T-cell (primary cell): ENCODE measurements around the gene SLC9A9. TPM values are rescaled to one million over a fixed set of nuclear protein-coding genes. Genes with fewer than 3 reads are reported as not detected.

Experiments used
- ATAC-seq, 4 experiments: fragments of 200-7000 bp in 3 of 4; fragments of 150-1000 bp in 1 of 4; cut with Tn5 transposase; replicated peaks in 1 of 4; 1 replicate in 3 of 4; 2 replicates in 1 of 4; pipeline ENCODE4 v1.10.0; 2021; ENCODE audit warnings: moderate library complexity in 3 of 4, mild to moderate bottlenecking in 2 of 4, moderate number of reproducible peaks in 1 of 4
- CTCF ChIA-PET, 2 donors: fragments of 300-600 bp; sonication (Branson Sonifier 250); formaldehyde crosslinking; loops; one replicate each; lab custom pipeline; 2022; ENCODE audit warnings: antibody characterized with exemption in 2 of 2; lab: Charles Lee
- POLR2A ChIA-PET, 2 donors: fragments of 300-600 bp; sonication (Branson Sonifier 250); formaldehyde crosslinking; loops; one replicate each; lab custom pipeline; 2022; ENCODE audit warnings: antibody characterized with exemption in 2 of 2; lab: Charles Lee
- DNase-seq, 35 experiments: peaks; one replicate each; pipeline versions ENCODE4 v3.0.0 to v3.0.0-alpha.2; 2013 to 2023
- H3K27ac ChIP-seq: one replicate; pipeline ENCODE4 v1.5.1; 2013; ENCODE audit warnings: low read length
- H3K27me3 ChIP-seq, 2 experiments: replicated peaks in 1 of 2; 1 replicate in 1 of 2; 2 replicates in 1 of 2; pipeline versions ENCODE4 v1.6.1 to v1.7.0; 2013; ENCODE audit warnings: low read length in 1 of 2, mixed read lengths in 1 of 2; ENCODE audit not compliant: control insufficient read depth in 2 of 2, insufficient read depth in 2 of 2; ENCODE audit errors: extremely low read depth in 1 of 2
- H3K36me3 ChIP-seq, 2 donors: 1 replicate in 1 of 2; 2 replicates in 1 of 2; pipeline versions ENCODE4 v1.6.1 to v1.7.0; 2013; ENCODE audit warnings: low read length in 1 of 2; ENCODE audit not compliant: control insufficient read depth in 2 of 2, insufficient read depth in 1 of 2; ENCODE audit errors: extremely low read depth in 1 of 2
- H3K4me1 ChIP-seq, 2 experiments: 1 replicate in 1 of 2; 2 replicates in 1 of 2; pipeline versions ENCODE4 v1.6.1 to v1.7.0; 2013; ENCODE audit warnings: low read length in 2 of 2, mixed read lengths in 1 of 2; ENCODE audit not compliant: insufficient read depth in 2 of 2, control insufficient read depth in 1 of 2; ENCODE audit errors: extremely low read depth in 1 of 2
- H3K4me3 ChIP-seq, 2 donors: 1 replicate in 1 of 2; 2 replicates in 1 of 2; pipeline versions ENCODE4 v1.5.1 to v1.7.0; 2013; ENCODE audit warnings: mild to moderate bottlenecking in 2 of 2, low read length in 1 of 2, moderate library complexity in 1 of 2; ENCODE audit not compliant: control insufficient read depth in 1 of 2; ENCODE audit errors: extremely low read depth in 1 of 2
- H3K9me3 ChIP-seq: 2 replicates; pipeline ENCODE4 v1.7.0; 2013
- H3K27ac Mint-ChIP-seq, 2 donors: one replicate each; pipeline ENCODE4 v1.8.0; 2020 to 2021; ENCODE audit warnings: mild to moderate bottlenecking in 2 of 2, mixed read lengths in 2 of 2
- H3K27me3 Mint-ChIP-seq, 2 donors: one replicate each; pipeline ENCODE4 v1.8.0; 2021 to 2022; ENCODE audit warnings: mixed read lengths in 2 of 2
- H3K36me3 Mint-ChIP-seq: one replicate; pipeline ENCODE4 v1.8.0; 2021; ENCODE audit warnings: mixed read lengths
- H3K4me1 Mint-ChIP-seq, 3 donors: one replicate each; pipeline ENCODE4 v1.8.0; 2020 to 2022; ENCODE audit warnings: mixed read lengths in 3 of 3, mild to moderate bottlenecking in 1 of 3
- H3K4me3 Mint-ChIP-seq, 3 donors: one replicate each; pipeline ENCODE4 v1.8.0; 2020 to 2022; ENCODE audit warnings: mild to moderate bottlenecking in 3 of 3, mixed read lengths in 3 of 3, moderate library complexity in 3 of 3
- H3K9me3 Mint-ChIP-seq, 3 donors: one replicate each; pipeline ENCODE4 v1.8.0; 2020 to 2022; ENCODE audit warnings: mixed read lengths in 3 of 3
- WGBS: methylation state at CpG from one replicate; pipeline ENCODE4 v1.1.5; 2013; ENCODE audit warnings: missing lambda C conversion rate; ENCODE audit not compliant: insufficient coverage; 5-methylcytosine and 5-hydroxymethylcytosine counted together
- total RNA-seq, 35 experiments: library from RNA in 6 of 35; stranded (reverse) in 6 of 35; fragments of 120-200 nt in 1 of 35; gene quantifications; one replicate each; pipeline versions ENCODE4 v1.2.1 to v1.2.4 and lab custom pipeline; 2013 to 2026

Gene SLC9A9
- total RNA-seq, 5 donors from 2014 or later (not counting 1 experiment from before 2014, with no cell fraction given): 11.2 to 36.8 (median 17.8) TPM

DNA sequence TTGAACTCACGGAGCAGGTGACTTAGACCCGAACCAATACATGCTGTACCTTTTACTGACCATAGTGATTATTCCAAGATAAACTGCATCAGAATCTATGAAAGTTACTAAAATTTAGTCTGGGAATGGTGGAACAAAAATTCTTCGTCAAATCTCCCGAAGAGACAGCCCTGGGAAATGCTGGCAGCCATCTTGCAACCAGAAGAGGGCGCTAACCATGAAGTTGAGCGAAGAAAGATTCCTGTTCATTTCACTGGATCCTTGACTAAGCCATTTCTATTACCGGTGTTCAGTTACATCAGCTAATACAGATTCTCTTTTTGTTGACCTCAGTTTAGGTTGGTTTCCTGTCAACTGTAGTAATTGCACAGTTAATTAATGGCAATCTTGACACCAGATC, 199.6 kb downstream of the SLC9A9 start:
- H3K4me1 ChIP-seq: no peaks in the 10 kb centered on the region
- Mint-ChIP-seq H3K36me3 (peaks cover 50% of the 10 kb centered on the region), H3K4me3 (no peak overlapping the region), H3K27ac (no peak overlapping the region), H3K4me1 (peaks cover 0 to 6% (median 0%) of the 10 kb centered on the region in 3 donors), H3K9me3 (no peaks in the 10 kb centered on the region), H3K27me3 (no peaks in the 10 kb centered on the region)
- ATAC-seq (no peak), DNase-seq (no peak)
- H3K27me3 ChIP-seq: no peaks in the 10 kb centered on the region
- CTCF ChIA-PET: interaction anchor here in 1 of 2 donors (0.6 kb wide), 1 partner anchor 245 kb away, joined by 3 read pairs; no protein-coding TSS in a partner anchor
- POLR2A ChIA-PET: no interaction called here
- no peaks in the 10 kb centered on the region for H3K9me3 ChIP-seq
- H3K27ac ChIP-seq: no peak overlapping the region
- peaks cover 0 to 22% of the 10 kb centered on the region in 2 donors for H3K36me3 ChIP-seq
- WGBS: 100% methylated on average over 4 of the region's 7 CpGs
- no peak overlapping the region for H3K4me3 ChIP-seq

DNA sequence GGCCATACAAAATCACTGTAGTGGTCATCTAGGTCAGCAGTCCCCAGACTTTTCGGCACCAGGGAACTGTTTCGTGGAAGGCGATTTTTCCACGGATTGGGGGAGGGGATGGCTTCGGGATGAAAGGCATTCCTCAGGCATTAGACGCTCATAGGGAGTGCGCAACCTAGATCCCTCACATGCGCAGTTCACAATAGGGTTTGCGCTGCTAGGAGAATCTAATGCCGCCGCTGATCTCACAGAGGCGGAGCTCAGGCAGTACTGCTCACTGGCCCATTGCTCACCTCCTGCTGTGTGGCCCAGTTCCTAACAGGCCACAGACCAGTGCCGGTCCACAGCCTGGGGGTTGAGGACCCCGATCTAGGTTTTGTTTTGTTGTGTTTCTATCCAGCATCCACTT, 200.1 kb downstream of the SLC9A9 start:
- 97% methylated on average over 9 of the region's 14 CpGs for WGBS
- CTCF ChIA-PET: no interaction called here

DNA sequence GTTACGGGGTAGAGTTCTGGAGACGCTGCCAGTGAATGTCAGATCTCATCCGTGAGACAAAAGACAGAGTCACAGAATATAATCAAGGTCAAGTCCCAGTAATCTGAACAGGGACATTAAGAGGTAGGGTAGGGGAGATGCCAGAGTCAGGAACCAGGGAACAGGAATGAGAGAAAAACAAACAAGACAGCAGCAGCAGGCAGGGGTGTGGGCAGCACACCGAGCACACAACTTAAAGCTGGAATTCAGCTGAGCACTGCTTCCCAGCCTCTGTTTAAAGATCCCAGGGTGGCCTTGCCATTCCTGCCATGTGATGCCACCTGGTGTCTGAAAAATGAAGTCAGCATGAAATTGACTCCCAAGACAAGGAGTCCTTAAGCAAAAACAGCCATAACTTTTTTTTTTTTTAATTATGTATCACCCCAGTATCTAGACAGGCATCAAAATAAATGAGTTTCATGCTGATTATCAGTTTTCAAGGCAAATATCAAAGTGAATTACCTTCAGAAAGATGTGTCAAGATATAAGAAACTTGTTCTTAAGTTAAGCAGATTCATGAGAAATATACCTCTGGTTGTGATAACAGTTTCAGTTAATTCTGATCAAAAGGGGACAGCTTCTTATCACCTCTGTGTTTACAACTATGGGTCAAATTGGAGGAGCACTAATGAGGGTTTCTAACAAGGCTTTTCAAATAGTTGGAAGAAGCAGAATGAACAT, 203.7 kb downstream of the SLC9A9 start:
- H3K27me3 Mint-ChIP-seq: no peaks in the 10 kb centered on the region
- 80% methylated on average over 3 of the region's 4 CpGs for WGBS
- Histone ChIP-seq H3K9me3 (no peaks in the 10 kb centered on the region), H3K36me3 (no peaks in the 10 kb centered on the region), H3K27ac (no peak overlapping the region), H3K4me3 (no peak overlapping the region), H3K27me3 (no peaks in the 10 kb centered on the region), H3K4me1 (no peaks in the 10 kb centered on the region)
- H3K9me3 Mint-ChIP-seq: peaks cover 0 to 12% (median 6%) of the 10 kb centered on the region in 3 donors
- ChIA-PET POLR2A (interaction anchor here (0.6 to 0.7 kb wide), 3 partner anchors 15 to 635 kb away, joined by 4 to 5 read pairs (median 4); no protein-coding TSS in a partner anchor), CTCF (no interaction called here)
- peak in 3 of 35 experiments; percentile 2 to 29 (median 8) for DNase-seq
- no peaks in the 10 kb centered on the region for H3K4me1 Mint-ChIP-seq
- ATAC-seq: no peak
- H3K36me3 Mint-ChIP-seq: peaks cover 33% of the 10 kb centered on the region
- no peak overlapping the region for H3K27ac Mint-ChIP-seq
- no peak overlapping the region for H3K4me3 Mint-ChIP-seq

More for the DNA sequence above, 200.1 kb downstream of the SLC9A9 start:
- no peak overlapping the region for H3K27ac Mint-ChIP-seq
- H3K4me3 Mint-ChIP-seq: no peak overlapping the region
- Histone ChIP-seq H3K27ac (no peak overlapping the region), H3K4me1 (no peaks in the 10 kb centered on the region), H3K4me3 (no peak overlapping the region), H3K27me3 (no peaks in the 10 kb centered on the region), H3K9me3 (no peaks in the 10 kb centered on the region), H3K36me3 (peaks cover 0 to 22% of the 10 kb centered on the region in 2 donors)
- no peaks in the 10 kb centered on the region for H3K9me3 Mint-ChIP-seq
- H3K27me3 Mint-ChIP-seq: no peaks in the 10 kb centered on the region
- peaks cover 0 to under 1% (median 0%) of the 10 kb centered on the region in 3 donors for H3K4me1 Mint-ChIP-seq
- no peak for DNase-seq
- POLR2A ChIA-PET: no interaction called here
- peaks cover 49% of the 10 kb centered on the region for H3K36me3 Mint-ChIP-seq
- ATAC-seq: no peak

DNA sequence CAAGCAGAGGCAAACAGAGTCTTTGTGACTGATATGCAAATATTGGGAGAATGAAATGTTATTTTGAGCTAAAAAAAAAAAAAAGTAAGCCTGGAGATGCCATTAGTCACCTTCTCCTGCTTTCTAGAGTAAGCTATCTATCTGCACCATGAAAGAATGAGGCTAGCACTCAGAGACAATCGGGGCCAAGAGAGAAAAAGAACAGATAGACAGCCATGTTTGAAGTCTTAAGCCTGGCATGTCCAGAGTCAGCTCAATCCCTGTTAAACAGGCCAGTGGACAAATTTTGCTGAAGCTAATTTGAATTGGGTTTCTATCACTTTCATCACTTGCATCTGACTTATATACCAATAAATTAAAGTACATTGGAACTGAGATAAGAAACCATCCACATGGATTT, 204.4 kb downstream of the SLC9A9 start:
- H3K9me3 ChIP-seq: no peaks in the 10 kb centered on the region
- Mint-ChIP-seq H3K27me3 (no peaks in the 10 kb centered on the region), H3K9me3 (peaks cover 0 to 17% (median 6%) of the 10 kb centered on the region in 3 donors), H3K36me3 (peaks cover 35% of the 10 kb centered on the region), H3K27ac (no peak overlapping the region), H3K4me3 (no peak overlapping the region), H3K4me1 (no peaks in the 10 kb centered on the region)
- H3K4me3 ChIP-seq: no peak overlapping the region
- ChIA-PET CTCF (interaction anchor here in 1 of 2 donors (0.6 kb wide), 1 partner anchor 308 kb away, joined by 4 read pairs; no protein-coding TSS in a partner anchor), POLR2A (interaction anchor here (0.6 to 0.7 kb wide), 3 partner anchors 14 to 634 kb away, joined by 4 to 5 read pairs (median 4); no protein-coding TSS in a partner anchor)
- no peaks in the 10 kb centered on the region for H3K4me1 ChIP-seq
- no CpG with 5 or more reads among the region's 1 CpG for WGBS
- no peak for DNase-seq
- ATAC-seq: no peak
- no peak overlapping the region for H3K27ac ChIP-seq
- H3K36me3 ChIP-seq: no peaks in the 10 kb centered on the region
- H3K27me3 ChIP-seq: no peaks in the 10 kb centered on the region

DNA sequence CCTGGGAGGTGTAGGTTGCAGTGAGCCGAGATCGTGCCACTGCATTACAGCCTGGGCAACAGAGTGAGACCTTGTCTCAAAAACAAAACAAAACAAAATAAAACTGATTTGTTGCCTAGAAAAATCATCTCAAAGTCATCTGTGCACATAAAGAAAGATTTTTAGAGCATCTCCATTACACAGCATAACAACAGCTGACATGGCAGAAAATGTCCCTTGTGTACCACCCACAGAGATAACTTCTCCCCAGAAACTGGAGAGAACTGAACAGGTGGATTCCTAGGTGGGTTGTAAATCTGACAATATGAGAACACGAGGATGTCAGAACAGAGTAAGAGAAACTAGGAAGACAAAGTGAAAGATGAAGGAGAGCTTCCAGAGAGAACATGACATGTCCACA, 207.5 kb downstream of the SLC9A9 start:
- Histone ChIP-seq H3K9me3 (peaks cover 2% of the 10 kb centered on the region), H3K4me1 (no peaks in the 10 kb centered on the region), H3K36me3 (no peaks in the 10 kb centered on the region), H3K27me3 (no peaks in the 10 kb centered on the region), H3K27ac (no peak overlapping the region), H3K4me3 (no peak overlapping the region)
- Mint-ChIP-seq H3K36me3 (peaks cover 35% of the 10 kb centered on the region), H3K27ac (no peak overlapping the region), H3K27me3 (no peaks in the 10 kb centered on the region), H3K4me1 (no peaks in the 10 kb centered on the region), H3K9me3 (peaks cover 0 to 37% (median 18%) of the 10 kb centered on the region in 3 donors), H3K4me3 (no peak overlapping the region)
- ATAC-seq (no peak), DNase-seq (no peak)
- 100% methylated on average over 1 of the region's 3 CpGs for WGBS
- POLR2A ChIA-PET: no interaction called here
- CTCF ChIA-PET: no interaction called here

DNA sequence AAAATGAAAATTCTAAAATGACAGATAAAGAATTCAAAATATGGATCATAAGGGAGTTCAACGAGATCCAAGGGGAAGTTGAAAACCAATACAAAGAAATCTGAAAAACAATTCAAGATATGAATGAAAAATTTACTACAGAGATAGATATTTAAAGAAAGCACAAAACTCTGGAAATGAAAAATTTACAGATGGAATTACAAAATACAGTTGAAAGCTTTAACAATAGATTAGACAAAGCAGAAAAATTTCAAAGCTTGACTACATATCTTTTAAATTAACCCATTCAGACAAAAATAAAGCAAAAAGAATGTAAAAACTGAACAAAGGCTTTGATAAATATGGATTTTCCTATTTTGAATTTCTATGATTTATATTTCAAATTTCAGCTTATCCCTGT, 211.1 kb downstream of the SLC9A9 start:
- Mint-ChIP-seq H3K9me3 (peaks cover 0 to 36% (median 18%) of the 10 kb centered on the region in 3 donors), H3K27me3 (no peaks in the 10 kb centered on the region), H3K4me1 (no peaks in the 10 kb centered on the region), H3K27ac (no peak overlapping the region), H3K36me3 (peaks cover 38% of the 10 kb centered on the region), H3K4me3 (no peak overlapping the region)
- Histone ChIP-seq H3K27me3 (no peaks in the 10 kb centered on the region), H3K4me3 (no peak overlapping the region), H3K36me3 (no peaks in the 10 kb centered on the region), H3K27ac (no peak overlapping the region), H3K9me3 (peaks cover 2% of the 10 kb centered on the region), H3K4me1 (no peaks in the 10 kb centered on the region)
- ATAC-seq (no peak), DNase-seq (no peak)
- CTCF ChIA-PET: interaction anchor here in 1 of 2 donors (0.8 kb wide), 1 partner anchor 1371 kb away, joined by 3 read pairs; no protein-coding TSS in a partner anchor
- POLR2A ChIA-PET: no interaction called here
- no CpG with 5 or more reads among the region's 1 CpG for WGBS
